ENCODE measurements around the gene FOXP1. TPM values are rescaled to one million over a fixed set of nuclear protein-coding genes. Genes with fewer than 3 reads are reported as not detected.

Gene FOXP1
- 42.3 TPM for total RNA-seq
- 26.1 TPM for polyA plus RNA-seq
- long read RNA-seq, donor 1 = 0 reads
- long read RNA-seq, donor 2, partial matches to known transcripts = 0 of 8 reads
- long read RNA-seq, donor 2, other reads (novel, unspliced or antisense) = 0 of 8 reads
- long read RNA-seq, donor 3, partial matches to known transcripts = 0 of 6 reads
- long read RNA-seq, donor 3, other reads (novel, unspliced or antisense) = 0 of 6 reads
- long read RNA-seq, donor 4, transcript FOXP1-204 (2 exons, 664 nt) = major isoform, 7 of 8 reads
- long read RNA-seq, donor 4, partial matches to known transcripts = 0 of 8 reads
- long read RNA-seq, donor 4, other reads (novel, unspliced or antisense) = 0 of 8 reads
- long read RNA-seq, donor 5, partial matches to known transcripts = 0 of 8 reads
- long read RNA-seq, donor 5, other reads (novel, unspliced or antisense) = 0 of 8 reads
- long read RNA-seq, donor 6, full-length matches to known transcripts = 3 of 3 reads
- long read RNA-seq, donor 6, partial matches to known transcripts = 0 of 3 reads
- long read RNA-seq, donor 6, other reads (novel, unspliced or antisense) = 0 of 3 reads
- long read RNA-seq, donor 7, partial matches to known transcripts = 9 of 18 reads
- long read RNA-seq, donor 7, other reads (novel, unspliced or antisense) = 0 of 18 reads
- long read RNA-seq, donor 8, partial matches to known transcripts = 0 of 3 reads
- long read RNA-seq, donor 8, other reads (novel, unspliced or antisense) = 0 of 3 reads
- long read RNA-seq, donor 9, partial matches to known transcripts = 0 of 5 reads
- long read RNA-seq, donor 9, other reads (novel, unspliced or antisense) = 0 of 5 reads
- long read RNA-seq, donor 10, partial matches to known transcripts = 0 of 6 reads
- long read RNA-seq, donor 10, other reads (novel, unspliced or antisense) = 0 of 6 reads

DNA sequence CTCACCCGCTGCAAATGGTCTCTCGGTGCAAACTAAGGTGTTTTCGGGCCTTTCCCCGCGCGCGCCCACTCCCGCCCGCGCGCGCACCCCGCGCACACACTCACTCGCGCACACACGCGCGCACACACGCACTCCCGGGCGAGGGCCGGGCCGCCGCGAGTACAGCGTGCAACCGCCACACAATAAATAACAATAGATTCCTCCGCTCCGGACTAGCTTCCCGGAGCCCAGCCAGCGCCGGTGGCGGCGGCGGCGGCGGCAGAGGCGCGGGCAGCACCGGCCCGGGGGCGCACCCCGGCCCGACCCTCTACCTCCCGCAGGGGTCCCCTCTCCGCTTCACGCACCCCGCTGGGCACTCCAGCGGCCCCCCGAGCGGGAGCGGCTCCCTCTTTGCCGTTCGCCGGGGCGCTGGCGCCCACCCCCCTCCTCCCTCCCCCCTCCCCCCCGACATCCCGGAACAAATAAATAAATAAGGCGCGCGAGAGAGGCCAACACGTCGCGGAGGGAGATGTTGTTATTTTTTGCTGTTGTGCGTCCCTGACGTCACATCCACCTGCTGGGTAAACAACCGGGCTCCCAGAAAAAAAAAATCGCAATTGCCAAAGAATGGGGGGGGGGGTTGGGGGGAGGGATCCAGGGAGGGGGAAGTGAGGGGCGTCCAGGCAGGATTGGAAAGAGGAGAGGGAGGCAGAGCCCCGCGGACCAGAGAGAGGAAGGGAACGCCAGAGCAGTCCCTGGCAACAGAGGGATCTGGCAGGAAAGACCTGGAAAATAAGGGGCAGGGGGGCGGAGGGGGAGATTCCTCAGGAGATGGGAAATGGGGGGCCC is at the start of gene FOXP1:
TSS of gene FOXP1 (minus strand) at position 163 of the 828 bp plus-strand sequence. CDS start 385,347 bp downstream, outside the sequence.
- DNase-seq (ENCODE audit: low read depth in 6 of 9, low spot score in 9 of 9) = peak in 7 of 9 donors; percentile 55 to 90 (median 77)
- H3K9me3 ChIP-seq (ENCODE audit: control insufficient read depth in 2 of 2, insufficient read depth in 1 of 2, low read length in 1 of 2) = no peaks in the 10 kb centered on the region
- peak within 1 kb of the TSS; percentile 72 to 97 for H3K4me3 ChIP-seq (ENCODE audit: low read length in 2 of 2)
- H3K27ac ChIP-seq (ENCODE audit: low read depth in 1 of 2, low read length in 1 of 2) = peak within 1 kb of the TSS; percentile 93 to 98
- H3K4me1 ChIP-seq (ENCODE audit: control insufficient read depth in 2 of 2, insufficient read depth in 2 of 2, low read length in 2 of 2) = peaks cover 7 to 34% of the 10 kb centered on the region in 2 donors
- WGBS = under 1% methylated on average over 75 of the region's 75 CpGs
- H3K36me3 ChIP-seq (ENCODE audit: control insufficient read depth in 2 of 2, insufficient read depth in 2 of 2, low read length in 1 of 2) = no peaks in the 10 kb centered on the region
- peaks cover 3 to 24% of the 10 kb centered on the region in 2 donors for H3K27me3 ChIP-seq (ENCODE audit: control insufficient read depth in 2 of 2, insufficient read depth in 1 of 2, low read length in 1 of 2)

DNA sequence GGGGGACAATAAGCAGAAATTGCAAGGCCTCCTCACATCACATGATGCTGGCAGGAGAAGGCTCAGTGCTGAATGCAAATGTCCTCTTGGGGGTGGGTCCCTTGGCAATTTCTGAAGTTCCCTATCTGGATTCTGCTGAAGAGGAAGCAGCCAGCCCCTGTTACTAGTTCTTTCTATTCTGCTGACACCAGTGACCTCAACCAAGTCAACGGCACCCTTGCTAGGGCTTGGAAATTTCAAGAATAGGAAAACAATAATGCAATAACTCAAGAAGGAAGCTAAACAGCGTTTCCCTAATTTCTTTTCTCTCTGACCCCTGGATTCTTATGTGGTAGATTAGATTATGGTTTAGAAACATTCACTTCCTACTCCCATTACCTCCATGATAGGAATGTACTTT is 46.2 kb upstream of the FOXP1 start:
- DNase-seq (ENCODE audit: low read depth in 6 of 9, low spot score in 9 of 9) = no peak
- WGBS = 50% methylated on average over 2 of the region's 2 CpGs
- Histone ChIP-seq H3K9me3 (ENCODE audit: control insufficient read depth in 2 of 2, insufficient read depth in 1 of 2, low read length in 1 of 2) (no peaks in the 10 kb centered on the region), H3K36me3 (ENCODE audit: control insufficient read depth in 2 of 2, insufficient read depth in 2 of 2, low read length in 1 of 2) (no peaks in the 10 kb centered on the region), H3K27ac (ENCODE audit: low read depth in 1 of 2, low read length in 1 of 2) (no peak overlapping the region), H3K27me3 (ENCODE audit: control insufficient read depth in 2 of 2, insufficient read depth in 1 of 2, low read length in 1 of 2) (no peaks in the 10 kb centered on the region), H3K4me1 (ENCODE audit: control insufficient read depth in 2 of 2, insufficient read depth in 2 of 2, low read length in 2 of 2) (no peaks in the 10 kb centered on the region), H3K4me3 (ENCODE audit: low read length in 2 of 2) (no peak overlapping the region)

DNA sequence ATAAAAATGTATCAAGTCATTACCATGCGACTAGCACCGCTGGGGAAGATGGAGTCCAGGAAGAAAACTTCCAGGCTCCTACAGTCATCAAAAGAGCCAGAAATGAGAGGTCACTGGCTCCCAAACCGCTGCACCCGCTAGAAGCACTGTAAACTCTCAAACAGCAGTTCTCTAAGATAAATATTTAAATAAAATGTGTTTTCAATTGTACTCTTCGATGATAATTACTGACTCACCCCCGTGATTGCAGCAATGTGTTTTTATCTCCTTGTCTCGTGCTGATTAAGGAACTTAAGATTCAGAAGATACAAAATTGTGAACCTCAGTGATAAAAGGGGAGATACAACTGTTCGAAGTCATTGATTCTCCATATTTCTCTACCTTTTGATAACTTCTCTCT is 45.8 kb upstream of the FOXP1 start:
- Histone ChIP-seq H3K27ac (ENCODE audit: low read depth in 1 of 2, low read length in 1 of 2) (no peak overlapping the region), H3K4me1 (ENCODE audit: control insufficient read depth in 2 of 2, insufficient read depth in 2 of 2, low read length in 2 of 2) (no peaks in the 10 kb centered on the region), H3K36me3 (ENCODE audit: control insufficient read depth in 2 of 2, insufficient read depth in 2 of 2, low read length in 1 of 2) (no peaks in the 10 kb centered on the region), H3K27me3 (ENCODE audit: control insufficient read depth in 2 of 2, insufficient read depth in 1 of 2, low read length in 1 of 2) (no peaks in the 10 kb centered on the region), H3K4me3 (ENCODE audit: low read length in 2 of 2) (no peak overlapping the region), H3K9me3 (ENCODE audit: control insufficient read depth in 2 of 2, insufficient read depth in 1 of 2, low read length in 1 of 2) (no peaks in the 10 kb centered on the region)
- WGBS = 96% methylated on average over 8 of the region's 8 CpGs
- DNase-seq (ENCODE audit: low read depth in 6 of 9, low spot score in 9 of 9) = no peak

DNA sequence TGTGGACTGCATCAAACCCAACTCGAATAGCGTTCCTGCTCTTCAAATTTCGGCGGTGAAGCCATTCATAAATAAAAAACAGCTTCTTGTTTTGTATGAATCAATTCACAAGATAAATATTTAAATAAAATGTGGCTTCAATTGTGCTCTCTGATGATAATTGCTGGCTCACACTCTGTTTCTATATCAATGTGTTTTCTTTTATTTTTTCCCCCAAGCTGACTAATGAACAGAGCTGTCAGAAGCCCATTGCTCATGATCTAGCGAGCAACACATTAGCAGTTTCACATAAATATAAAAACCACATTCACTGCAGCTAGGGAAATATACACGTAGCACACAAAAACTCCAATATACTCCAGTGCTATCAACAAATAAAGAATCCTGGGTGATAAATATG is 45.0 kb upstream of the FOXP1 start:
- Histone ChIP-seq H3K27me3 (ENCODE audit: control insufficient read depth in 2 of 2, insufficient read depth in 1 of 2, low read length in 1 of 2) (no peaks in the 10 kb centered on the region), H3K4me3 (ENCODE audit: low read length in 2 of 2) (no peak overlapping the region)
- WGBS = 90% methylated on average over 6 of the region's 6 CpGs

DNA sequence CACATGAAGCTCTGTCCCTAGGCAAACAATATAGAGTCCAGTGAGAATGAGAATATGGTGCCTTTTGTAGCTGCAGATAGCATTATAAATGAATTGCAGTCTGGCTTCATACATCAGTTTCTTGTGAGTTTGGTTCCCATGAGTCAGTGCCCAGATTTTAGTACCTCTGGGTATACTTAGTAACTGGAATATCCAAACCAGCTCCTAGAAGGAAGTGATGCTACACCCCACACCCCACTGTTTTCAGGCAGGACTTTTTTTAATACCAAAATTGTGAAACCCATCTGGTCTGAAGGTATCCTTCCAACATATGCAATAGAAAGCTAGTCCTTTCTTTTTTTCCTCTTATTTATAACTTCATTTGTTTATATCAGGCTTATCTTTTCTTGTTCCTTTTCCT is 42.1 kb upstream of the FOXP1 start:
- no peak overlapping the region for H3K4me3 ChIP-seq (ENCODE audit: low read length in 2 of 2)
- no peak overlapping the region for H3K27ac ChIP-seq (ENCODE audit: low read depth in 1 of 2, low read length in 1 of 2)
- H3K36me3 ChIP-seq (ENCODE audit: control insufficient read depth in 2 of 2, insufficient read depth in 2 of 2, low read length in 1 of 2) = no peaks in the 10 kb centered on the region
- DNase-seq (ENCODE audit: low read depth in 6 of 9, low spot score in 9 of 9) = no peak
- H3K4me1 ChIP-seq (ENCODE audit: control insufficient read depth in 2 of 2, insufficient read depth in 2 of 2, low read length in 2 of 2) = no peaks in the 10 kb centered on the region
- H3K27me3 ChIP-seq (ENCODE audit: control insufficient read depth in 2 of 2, insufficient read depth in 1 of 2, low read length in 1 of 2) = no peaks in the 10 kb centered on the region
- no peaks in the 10 kb centered on the region for H3K9me3 ChIP-seq (ENCODE audit: control insufficient read depth in 2 of 2, insufficient read depth in 1 of 2, low read length in 1 of 2)

More for the DNA sequence above, 45.0 kb upstream of the FOXP1 start:
- H3K27ac ChIP-seq (ENCODE audit: low read depth in 1 of 2, low read length in 1 of 2) = no peak overlapping the region
- H3K9me3 ChIP-seq (ENCODE audit: control insufficient read depth in 2 of 2, insufficient read depth in 1 of 2, low read length in 1 of 2) = no peaks in the 10 kb centered on the region
- no peaks in the 10 kb centered on the region for H3K36me3 ChIP-seq (ENCODE audit: control insufficient read depth in 2 of 2, insufficient read depth in 2 of 2, low read length in 1 of 2)
- no peak for DNase-seq (ENCODE audit: low read depth in 6 of 9, low spot score in 9 of 9)
- no peaks in the 10 kb centered on the region for H3K4me1 ChIP-seq (ENCODE audit: control insufficient read depth in 2 of 2, insufficient read depth in 2 of 2, low read length in 2 of 2)

DNA sequence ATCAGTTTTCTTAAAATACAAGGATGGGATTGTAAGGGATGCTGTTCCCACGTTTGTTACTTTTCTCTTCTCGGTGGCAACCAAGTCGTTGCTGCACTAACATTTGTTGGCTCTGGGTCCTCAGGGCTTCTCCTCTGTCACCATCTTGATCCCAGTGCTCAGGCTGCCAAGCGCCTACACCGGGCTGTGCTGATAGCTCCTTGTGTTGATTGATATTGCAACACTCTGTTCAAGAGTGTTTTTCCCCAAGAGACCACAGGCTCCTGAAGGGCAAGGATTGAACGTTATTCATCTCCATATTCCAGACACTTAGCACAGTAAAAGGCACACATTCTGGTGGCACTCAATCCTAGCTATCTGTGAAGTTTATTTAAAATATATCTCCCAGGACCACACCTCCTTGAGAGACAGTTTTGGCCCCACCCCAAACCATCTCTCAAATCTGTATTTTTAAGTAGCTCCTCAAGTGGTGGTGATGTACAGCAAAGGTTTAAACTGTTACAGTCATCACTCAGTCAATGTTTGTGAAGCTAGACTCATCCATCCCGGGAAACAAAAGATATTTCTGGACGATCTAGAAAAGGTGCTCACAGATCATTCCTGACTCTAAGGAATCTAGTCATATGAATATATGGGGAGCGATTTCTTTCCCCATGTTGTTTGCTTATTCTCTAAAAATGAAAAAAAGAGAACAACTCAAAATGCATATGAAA is 38.5 kb upstream of the FOXP1 start:
- H3K27ac ChIP-seq (ENCODE audit: low read depth in 1 of 2, low read length in 1 of 2) = no peak overlapping the region
- H3K4me3 ChIP-seq (ENCODE audit: low read length in 2 of 2) = no peak overlapping the region
- peaks cover 0 to 3% of the 10 kb centered on the region in 2 donors for H3K9me3 ChIP-seq (ENCODE audit: control insufficient read depth in 2 of 2, insufficient read depth in 1 of 2, low read length in 1 of 2)
- no peaks in the 10 kb centered on the region for H3K27me3 ChIP-seq (ENCODE audit: control insufficient read depth in 2 of 2, insufficient read depth in 1 of 2, low read length in 1 of 2)
- no peaks in the 10 kb centered on the region for H3K36me3 ChIP-seq (ENCODE audit: control insufficient read depth in 2 of 2, insufficient read depth in 2 of 2, low read length in 1 of 2)
- peaks cover 21% of the 10 kb centered on the region in 2 donors for H3K4me1 ChIP-seq (ENCODE audit: control insufficient read depth in 2 of 2, insufficient read depth in 2 of 2, low read length in 2 of 2)
- WGBS = 94% methylated on average over 9 of the region's 9 CpGs
- no peak for DNase-seq (ENCODE audit: low read depth in 6 of 9, low spot score in 9 of 9)

DNA sequence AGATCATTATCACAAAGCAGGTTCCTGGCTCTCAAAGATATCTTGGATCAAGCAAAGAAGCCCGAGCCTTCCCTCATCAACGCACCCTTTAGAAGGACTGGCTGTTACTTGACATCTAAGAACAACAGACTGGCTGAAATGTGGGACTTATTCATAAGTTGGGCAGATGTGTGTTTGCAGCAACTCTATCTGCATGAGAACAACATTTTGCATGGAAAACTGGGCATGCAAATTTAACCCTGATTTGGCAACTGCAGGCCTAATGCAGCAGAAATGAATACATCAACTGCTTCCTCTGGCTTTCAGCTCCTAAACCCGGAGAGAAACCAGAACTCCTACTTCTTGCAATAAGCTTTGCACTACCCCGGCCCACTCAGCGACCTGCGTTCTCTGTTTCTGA is 35.0 kb upstream of the FOXP1 start:
- Histone ChIP-seq H3K27me3 (ENCODE audit: control insufficient read depth in 2 of 2, insufficient read depth in 1 of 2, low read length in 1 of 2) (no peaks in the 10 kb centered on the region), H3K9me3 (ENCODE audit: control insufficient read depth in 2 of 2, insufficient read depth in 1 of 2, low read length in 1 of 2) (peaks cover 0 to 3% of the 10 kb centered on the region in 2 donors), H3K4me1 (ENCODE audit: control insufficient read depth in 2 of 2, insufficient read depth in 2 of 2, low read length in 2 of 2) (peaks cover 26 to 37% of the 10 kb centered on the region in 2 donors), H3K4me3 (ENCODE audit: low read length in 2 of 2) (no peak overlapping the region), H3K27ac (ENCODE audit: low read depth in 1 of 2, low read length in 1 of 2) (no peak overlapping the region), H3K36me3 (ENCODE audit: control insufficient read depth in 2 of 2, insufficient read depth in 2 of 2, low read length in 1 of 2) (no peaks in the 10 kb centered on the region)
- WGBS = 67% methylated on average over 6 of the region's 6 CpGs
- DNase-seq (ENCODE audit: low read depth in 6 of 9, low spot score in 9 of 9) = no peak

DNA sequence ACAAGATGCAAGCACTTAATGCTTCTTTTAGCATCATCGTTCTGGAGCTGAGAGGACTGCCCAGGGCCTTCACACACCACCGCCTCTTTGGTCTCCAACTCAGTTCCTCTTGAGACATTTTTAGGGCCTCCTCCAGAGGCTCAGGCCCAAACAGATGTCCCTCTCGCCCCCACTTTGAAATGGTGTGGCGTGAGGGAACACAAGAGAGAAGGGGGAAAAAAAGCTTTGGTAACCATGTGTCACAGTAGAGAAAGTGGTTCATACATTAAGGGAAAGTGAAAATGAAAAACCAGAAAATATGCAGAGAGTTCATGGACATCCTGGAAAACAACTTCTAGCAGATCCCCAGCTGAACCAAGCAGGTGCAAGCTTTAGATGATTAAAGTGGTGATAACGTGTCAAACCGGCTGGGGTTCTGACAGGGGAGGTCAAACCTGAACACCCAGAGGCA is 33.1 kb upstream of the FOXP1 start:
- no peak overlapping the region for H3K4me3 ChIP-seq (ENCODE audit: low read length in 2 of 2)

More for the DNA sequence above, 33.1 kb upstream of the FOXP1 start:
- peaks cover 0 to 6% of the 10 kb centered on the region in 2 donors for H3K9me3 ChIP-seq (ENCODE audit: control insufficient read depth in 2 of 2, insufficient read depth in 1 of 2, low read length in 1 of 2)
- H3K36me3 ChIP-seq (ENCODE audit: control insufficient read depth in 2 of 2, insufficient read depth in 2 of 2, low read length in 1 of 2) = no peaks in the 10 kb centered on the region
- WGBS = 41% methylated on average over 6 of the region's 6 CpGs
- peak; percentile 25 to 87 (median 66) for DNase-seq (ENCODE audit: low read depth in 6 of 9, low spot score in 9 of 9)
- H3K4me1 ChIP-seq (ENCODE audit: control insufficient read depth in 2 of 2, insufficient read depth in 2 of 2, low read length in 2 of 2) = peaks cover 26 to 37% of the 10 kb centered on the region in 2 donors
- no peaks in the 10 kb centered on the region for H3K27me3 ChIP-seq (ENCODE audit: control insufficient read depth in 2 of 2, insufficient read depth in 1 of 2, low read length in 1 of 2)
- peak overlapping the region; percentile 76 to 85 for H3K27ac ChIP-seq (ENCODE audit: low read depth in 1 of 2, low read length in 1 of 2)
